Stimulated activated CD8-positive, alpha-beta memory T cell treated with anti-CD3 and anti-CD28 coated beads, Interleukin-7, amount 100 ng/mL, for 24 hours (primary cell): ENCODE measurements around the gene KIF17.
"Not testable (repeated sequence)": the region's sequence is repeated elsewhere in the genome, so short reads cannot be mapped to it uniquely, and the experiment has no call there.

Experiments used
- DNase-seq: peaks from one replicate; pipeline ENCODE4 v3.0.0-alpha.2; 2020; ENCODE audit warnings: low read depth

The KIF17 gene

DNA sequence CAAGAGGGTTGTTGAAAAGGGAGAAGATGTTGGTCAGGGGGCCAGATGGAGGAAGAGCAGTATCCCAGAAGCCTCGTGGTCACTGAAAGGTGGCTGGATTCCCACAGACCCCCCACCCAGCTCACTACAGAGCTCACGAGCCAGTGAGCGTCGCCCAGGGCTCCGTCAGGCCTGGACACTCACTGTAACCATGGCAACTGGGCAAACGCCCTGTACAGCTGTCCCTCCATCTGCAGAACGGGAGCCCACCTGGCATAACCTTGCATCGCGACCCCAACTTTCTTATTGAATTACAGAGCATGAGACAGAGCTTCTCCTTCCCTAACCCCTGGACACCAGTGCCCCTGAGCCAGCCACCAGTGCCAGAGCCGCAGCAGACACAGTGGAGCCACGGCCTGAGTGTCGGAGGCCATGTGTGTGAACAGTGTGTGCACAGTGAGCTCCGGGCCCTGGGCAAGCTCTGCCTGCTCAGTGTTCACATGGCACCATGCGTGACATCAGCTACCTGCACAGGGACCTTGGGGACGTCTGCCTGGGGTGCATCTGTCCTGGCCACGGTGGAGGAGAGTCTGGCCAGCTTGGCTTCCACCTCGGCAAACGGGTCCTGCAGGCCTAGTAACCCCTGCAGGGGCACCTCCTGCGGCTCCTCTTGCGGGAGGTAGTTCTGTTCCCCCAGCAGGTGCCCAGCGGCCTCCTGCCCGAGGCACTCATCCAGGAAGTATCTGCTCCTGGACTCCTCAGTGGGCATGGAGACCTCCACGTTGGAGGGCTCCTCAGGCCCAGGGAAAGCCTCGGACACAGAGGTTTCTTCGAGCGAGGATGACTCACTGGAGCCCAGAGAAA, 30.7 kb downstream of the KIF17 start:
- DNase-seq, result no peak

DNA sequence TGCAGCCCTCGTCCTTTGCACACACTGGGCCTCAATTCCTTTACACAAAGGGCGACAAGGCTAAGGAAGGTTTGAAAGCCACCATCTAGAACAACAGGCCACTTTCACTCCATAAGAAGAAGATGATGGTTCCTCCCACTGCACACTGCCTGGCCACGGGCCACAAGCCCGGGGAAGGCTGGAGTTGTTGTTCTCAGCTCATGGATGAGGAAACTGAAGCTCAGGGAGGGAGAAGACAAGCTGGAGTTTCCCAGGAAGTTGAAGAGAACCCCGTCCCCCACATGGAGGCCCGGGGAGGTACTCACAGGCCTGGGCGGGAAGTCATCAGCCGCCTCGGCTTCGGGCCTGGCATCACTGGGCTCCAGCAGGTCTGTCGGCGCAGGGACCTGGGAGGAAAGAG, 32.1 kb downstream of the KIF17 start:
- no peak for DNase-seq

DNA sequence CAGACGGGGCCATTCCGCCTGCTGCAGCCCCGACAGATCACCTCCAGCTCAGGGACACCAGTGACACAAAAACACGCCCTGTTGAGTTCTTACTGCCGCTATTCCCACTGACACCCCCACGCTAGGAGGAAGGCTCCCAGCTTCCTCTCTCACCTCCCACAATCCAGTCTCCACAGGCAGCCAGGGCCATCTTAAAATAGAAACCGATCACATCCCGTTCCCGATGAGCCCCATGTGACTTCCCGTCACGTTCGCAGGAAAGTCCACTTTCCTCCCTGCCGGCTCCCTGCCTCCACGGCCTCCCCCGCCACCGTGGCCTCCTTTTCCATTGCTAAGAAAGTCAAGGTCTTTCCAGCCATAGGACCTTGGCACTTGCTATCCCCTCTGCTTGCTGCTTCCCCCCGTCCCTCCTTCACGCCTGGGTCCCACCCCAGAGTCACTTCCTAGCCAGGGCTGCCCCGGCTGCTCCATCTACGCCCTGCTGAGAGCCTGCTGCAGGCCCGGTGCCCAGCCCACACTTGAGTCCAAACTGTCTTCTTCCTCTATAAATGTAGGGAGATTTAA, 32.6 kb downstream of the KIF17 start:
- no peak for DNase-seq

- DNase-seq, result no peak
These were observed 33.2 kb downstream of the KIF17 start for GRCh38 chr1:20684651-20685050.

DNA sequence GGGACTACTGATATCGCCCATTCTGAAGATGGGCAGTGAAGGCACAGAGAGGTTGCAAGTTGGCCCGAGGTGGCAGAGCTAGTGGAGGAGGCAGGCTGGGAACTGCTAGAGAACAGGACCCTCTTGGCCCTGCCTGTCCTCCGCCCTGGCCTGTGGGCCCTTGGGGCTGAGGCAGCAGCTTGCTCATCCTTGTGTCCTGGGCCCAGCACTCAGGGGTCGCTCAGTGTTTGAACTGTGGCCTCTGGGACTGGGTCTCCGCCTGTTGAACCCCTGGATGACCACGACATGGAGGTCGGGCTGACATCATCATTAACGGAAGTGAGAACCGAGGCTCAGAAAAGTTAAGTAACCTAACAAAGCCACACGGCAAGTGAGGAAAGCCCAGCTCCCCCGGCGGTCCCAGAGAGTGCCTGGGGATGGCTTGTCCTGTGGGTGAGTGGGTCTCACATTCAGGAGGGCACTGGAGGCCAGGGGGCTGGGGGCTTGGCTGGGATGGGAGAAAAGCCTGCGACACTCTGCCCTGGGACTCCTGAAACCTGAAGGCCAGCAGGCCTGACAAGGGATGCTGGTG, 33.7 kb downstream of the KIF17 start:
- DNase-seq, result no peak

- no peak for DNase-seq
These were observed 34.2 kb downstream of the KIF17 start for GRCh38 chr1:20683614-20684013.

GRCh38 chr1:20682571-20683236, 35.1 kb downstream of the KIF17 start:
- DNase-seq, result no peak

DNA sequence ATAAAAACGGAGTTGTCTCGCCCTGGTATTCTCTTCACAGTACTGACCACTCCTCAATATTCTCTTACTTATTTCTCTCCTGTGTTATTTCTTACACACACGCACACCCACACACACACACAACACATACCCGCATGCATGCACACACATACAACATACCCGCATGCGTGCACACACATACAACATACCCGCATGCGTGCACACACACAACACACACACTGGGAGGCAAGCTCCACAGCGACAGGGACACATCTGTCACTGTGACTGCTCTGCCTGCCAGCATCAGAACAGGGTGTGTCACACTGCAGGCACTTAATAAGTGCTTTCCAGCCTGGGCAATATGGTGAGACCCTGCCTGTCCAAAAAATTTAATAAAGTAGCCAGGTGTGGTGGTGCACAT, 35.8 kb downstream of the KIF17 start:
- no peak for DNase-seq

DNA sequence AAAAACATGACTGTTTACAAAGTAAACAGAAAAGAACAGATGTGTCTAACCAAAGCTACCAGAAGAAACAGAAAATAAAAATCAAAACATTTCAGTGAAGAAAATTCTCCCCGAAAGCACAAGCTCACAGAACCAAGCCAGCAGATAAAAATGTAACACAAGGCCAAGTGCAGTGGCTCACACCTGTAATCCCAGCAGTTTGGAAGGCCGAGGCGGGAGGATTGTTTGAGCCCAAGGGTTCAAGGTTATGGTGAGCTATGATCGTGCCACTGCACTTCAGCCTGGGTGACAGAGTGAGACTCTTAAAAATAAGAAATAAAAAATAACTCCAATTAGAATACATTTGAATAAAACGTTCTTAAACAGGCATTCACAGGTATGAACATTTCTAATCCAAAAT, 37.5 kb downstream of the KIF17 start:
- DNase-seq, result no peak

DNA sequence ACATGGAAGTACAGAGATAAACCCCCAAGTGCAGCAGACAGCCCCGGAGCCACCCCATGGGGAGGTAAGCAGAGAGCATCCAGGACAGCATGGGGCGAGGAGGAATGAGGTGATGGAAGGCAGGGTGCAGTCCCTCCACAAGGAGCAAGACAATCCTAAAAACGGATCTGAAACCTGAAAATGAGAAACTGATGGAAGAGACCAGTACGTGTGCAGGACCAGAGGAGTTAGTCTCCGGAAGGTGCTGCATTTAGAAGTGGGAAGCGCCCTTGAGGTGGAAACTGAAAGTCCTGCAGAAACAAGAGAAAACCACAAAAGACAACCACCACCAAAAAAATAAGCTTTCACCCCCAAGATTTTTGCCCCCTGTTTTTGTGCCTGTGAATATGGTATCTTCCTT, 39.2 kb downstream of the KIF17 start:
- DNase-seq, result no peak

- DNase-seq, result not testable (repeated sequence)
These were observed 44.2 kb downstream of the KIF17 start for GRCh38 chr1:20673626-20674025.

DNA sequence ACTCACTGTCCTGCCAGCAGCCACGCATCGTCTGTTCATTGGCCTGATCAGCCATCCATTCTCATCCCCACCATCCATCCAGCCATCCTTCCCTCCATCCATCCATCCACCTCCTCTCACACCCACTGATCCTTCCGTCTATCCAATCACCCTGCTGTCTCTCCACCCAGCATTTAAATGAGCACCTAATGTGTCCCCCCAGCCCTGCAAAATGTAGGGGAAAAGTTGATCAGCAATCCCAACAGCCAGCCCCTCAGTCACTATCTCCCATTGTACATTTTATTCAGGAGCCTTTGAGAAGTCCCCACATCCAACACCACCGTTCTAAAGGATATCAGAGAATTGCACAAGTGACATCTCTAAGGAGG, 45.6 kb downstream of the KIF17 start:
- no peak for DNase-seq

DNA sequence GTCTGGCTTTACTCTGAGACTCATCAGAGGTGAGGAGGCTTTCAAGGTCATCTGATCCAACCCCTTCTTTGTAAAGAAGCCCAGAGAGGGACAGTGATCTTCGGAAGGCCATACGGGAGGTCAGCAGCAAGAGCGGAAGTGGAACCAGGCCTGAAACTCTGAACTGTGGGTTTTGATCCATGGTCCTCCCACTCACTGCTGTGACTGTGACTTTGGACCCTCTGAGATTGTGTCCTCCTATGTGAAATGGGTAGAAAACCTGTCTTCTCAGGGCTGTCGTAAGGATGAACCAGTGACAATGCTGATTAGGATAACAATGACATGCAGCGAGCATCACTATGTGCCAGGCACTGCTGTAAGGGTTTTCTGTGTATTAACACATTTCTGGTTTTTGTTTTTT, 46.9 kb downstream of the KIF17 start:
- no peak for DNase-seq

DNA sequence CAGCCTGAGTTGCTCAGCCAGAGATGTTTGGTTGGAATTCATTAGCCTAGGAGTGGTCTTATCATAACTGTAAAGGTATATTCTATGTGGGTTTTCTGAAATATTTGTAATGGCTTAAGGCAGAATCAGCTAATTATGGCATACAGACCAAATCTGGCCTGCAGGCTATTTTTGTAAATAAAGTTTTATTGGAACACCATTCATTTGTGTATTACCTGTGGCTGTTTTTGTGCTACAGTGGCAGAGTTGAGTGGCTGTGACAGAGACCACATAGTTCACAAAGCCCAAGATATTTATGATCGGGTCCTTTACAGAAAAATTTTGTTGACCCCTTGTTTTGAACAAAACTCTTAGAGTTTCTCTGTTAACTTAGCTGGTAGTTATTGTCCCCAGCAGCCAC, 49.2 kb downstream of the KIF17 start:
- no peak for DNase-seq

GRCh38 chr1:20666804-20667203, 51.0 kb downstream of the KIF17 start:
- DNase-seq, result no peak

GRCh38 chr1:20666146-20666545, 51.7 kb downstream of the KIF17 start:
- no peak for DNase-seq

DNA sequence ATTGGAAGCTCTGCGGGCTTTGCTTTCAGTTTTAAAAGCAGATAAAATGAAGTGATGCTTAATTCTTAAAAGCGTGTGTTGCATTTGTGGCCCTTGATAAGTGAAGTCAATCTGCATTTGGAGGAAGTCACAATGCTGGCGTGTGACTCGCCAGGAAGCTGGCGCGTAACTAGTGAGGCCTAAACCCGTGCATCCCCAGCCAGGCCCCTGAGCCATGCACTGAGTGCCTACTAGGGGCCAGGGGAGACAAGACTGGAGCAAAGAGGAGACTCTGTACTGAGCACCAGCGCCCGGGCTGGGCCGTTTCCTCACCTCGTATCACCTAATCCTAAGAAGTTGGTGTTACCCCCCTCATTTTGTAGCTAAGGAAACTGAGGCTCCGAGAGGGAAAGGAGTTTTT, 52.1 kb downstream of the KIF17 start:
- no peak for DNase-seq

DNA sequence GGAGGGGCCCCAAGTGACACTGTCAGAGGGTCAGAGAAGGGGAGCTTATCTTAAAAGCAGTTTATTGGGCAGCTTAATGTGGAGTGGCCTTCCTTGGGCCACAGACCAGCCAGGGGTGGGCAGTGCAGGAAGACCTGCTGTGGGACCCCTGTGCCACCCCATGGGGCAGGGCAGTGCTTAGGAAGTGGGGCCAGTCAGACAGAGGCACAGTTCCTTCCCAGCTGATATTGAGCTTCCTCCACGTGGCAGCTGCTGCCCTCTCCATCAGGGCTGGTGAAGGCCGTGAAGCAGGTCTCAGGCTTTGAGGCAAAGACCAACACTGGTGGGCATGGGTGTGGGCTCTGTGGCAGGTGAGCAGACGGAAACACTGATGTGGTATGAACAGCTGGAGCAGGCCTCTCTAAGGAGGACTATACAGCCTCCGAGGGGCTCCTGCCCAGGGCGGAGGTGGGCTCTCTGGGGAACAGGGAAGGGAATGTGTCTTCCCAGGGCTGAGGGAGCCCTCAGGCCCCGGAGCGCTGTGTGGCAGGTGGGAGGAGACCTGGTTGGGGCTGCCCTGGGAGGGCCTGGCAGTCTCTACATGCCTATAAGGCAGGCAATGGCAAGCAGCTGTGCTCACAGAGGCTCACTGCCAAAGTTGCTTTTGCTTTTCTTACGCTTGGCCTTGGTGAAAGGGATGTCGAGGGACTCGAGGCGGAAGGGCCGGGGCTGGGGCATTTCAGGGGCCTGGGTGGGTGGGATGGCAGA, 53.7 kb downstream of the KIF17 start:
- DNase-seq, result no peak

- DNase-seq, result no peak
These were observed 54.4 kb downstream of the KIF17 start for GRCh38 chr1:20663365-20663764.

DNA sequence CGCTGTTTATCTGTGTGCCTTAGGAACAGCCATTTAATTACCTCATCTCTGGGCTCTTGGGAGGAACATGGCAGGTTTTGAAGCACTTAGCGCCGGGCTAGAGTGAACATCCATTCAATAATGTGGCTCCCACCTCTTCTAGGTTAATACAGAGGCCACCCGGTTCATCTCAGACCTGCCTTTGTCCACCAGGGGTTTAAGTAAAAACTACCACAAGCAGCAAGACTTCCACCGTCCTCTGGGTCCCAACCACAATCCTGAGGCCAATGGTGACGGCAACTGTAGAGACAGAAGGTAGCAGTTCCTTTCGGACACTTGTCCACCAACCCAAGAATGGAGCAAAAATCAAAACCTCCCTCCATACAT, 55.7 kb downstream of the KIF17 start:
- DNase-seq, result no peak

DNA sequence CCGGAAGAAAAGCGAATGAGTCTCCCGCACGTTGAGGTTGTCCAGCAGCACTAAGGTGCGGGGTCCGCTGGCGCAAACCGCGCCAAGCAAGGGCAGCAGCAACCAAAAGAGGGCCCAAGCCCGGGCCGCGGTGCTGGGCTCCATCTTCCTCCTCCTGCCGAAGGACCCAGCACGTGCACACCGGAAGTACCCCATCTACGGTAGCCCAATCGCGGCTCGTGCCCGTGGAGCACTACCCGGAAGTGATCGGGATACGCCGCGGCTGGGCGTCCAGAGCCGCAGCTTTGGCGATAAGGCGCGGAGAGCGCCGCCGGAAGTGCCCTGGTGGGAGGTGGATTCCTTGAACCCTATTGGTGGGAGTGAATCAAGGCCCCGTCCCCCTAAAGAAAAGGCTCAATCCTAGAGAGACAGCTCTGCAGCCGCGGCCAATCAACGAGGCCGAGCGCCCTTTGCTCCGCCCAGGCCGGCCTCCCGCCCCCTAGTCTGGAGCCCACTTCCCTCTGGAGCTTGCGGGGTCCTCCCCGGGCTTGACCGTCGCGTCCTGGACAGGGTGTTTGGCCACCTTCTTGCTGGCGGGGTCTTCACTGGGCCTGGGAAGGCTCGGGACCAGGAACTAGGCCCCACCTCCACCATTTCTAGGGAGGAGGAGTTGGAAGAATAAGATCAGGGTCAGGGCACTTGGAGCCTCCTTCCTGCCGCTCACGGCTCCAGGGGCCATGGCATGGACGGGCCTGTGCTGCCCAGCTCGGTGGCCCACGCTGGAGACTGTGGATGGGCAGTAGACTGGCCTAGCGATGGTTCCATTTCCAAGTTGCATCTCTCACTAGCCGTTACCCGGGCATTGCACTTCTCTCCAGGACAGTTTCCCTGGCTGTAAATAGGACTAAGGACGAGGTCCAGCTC, 56.3 kb downstream of the KIF17 start, which contains the start of gene DDOST:
DDOST (minus strand) TSS at position 163 of the 903 bp plus-strand sequence; CDS start at position 144, 19 bp downstream.
- peak; percentile 86 for DNase-seq
